ENCODE results near the gene BLNK. TPM values are rescaled to one million over a fixed set of nuclear protein-coding genes. Genes with fewer than 3 reads are reported as not detected.

The BLNK gene
- total and polyA plus RNA-seq, 8 donors = 7.1 to 25.8 (median 12.7) TPM

DNA sequence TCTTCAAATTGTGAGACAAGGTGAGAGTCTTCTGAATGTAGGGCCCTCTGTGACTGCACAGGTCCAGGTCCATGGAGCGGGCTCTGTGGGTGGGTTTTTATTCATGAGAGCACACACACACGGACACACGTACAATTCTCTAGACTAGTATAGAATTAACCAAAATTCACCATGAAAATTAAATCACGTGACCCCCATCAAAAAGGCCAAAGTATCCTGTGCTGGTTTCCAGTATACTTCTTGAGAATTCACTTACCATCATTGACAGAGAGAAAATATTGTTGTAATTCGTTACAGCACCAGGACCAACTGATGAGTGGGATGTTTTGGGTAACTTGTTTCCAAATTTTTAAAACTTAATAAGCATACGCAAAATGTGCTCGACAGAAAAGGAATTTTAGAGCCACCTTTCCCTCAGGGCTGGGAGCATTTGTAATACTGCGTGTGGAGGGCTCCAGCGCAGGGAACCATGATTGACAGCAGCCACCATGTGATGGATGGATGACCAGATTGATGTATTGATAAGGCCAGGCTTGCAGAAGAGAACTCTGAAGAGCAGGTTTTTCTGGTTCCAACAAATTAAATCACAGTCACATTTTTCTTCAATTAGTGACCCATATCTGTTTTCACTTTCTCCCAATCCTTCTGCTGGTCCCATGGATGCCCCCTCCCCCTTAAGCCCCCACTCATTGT lies 18.0 kb upstream of the BLNK start:
- intact Hi-C loops (cut with DNase I) = no loop called here
- Histone ChIP-seq H3K4me1 (peaks cover 16 to 27% (median 21%) of the 10 kb centered on the region in 3 donors), H3K36me3 (no peaks in the 10 kb centered on the region), H3K27me3 (no peaks in the 10 kb centered on the region), H3K4me3 (no peak overlapping the region), H3K9me3 (no peaks in the 10 kb centered on the region), H3K27ac (no peak overlapping the region)
- 93 to 97% methylated on average over 9 of the region's 9 CpGs for WGBS, 2 donors
- DNase-seq (no peak), FAIRE-seq (no peak), ATAC-seq (no peak)
- TF ChIP-seq CTCF (IDR thresholded peaks at IDR 0.05) = no peak

GRCh38 chr10:96288151-96288621 lies 16.8 kb upstream of the BLNK start:
- Histone ChIP-seq H3K9me3 (no peaks in the 10 kb centered on the region), H3K36me3 (no peaks in the 10 kb centered on the region), H3K4me1 (peaks cover 16 to 32% (median 21%) of the 10 kb centered on the region in 3 donors), H3K27ac (peak overlapping the region in 3 of 4 donors; percentile 75 to 94 (median 93)), H3K27me3 (no peaks in the 10 kb centered on the region), H3K4me3 (peak overlapping the region in 1 of 4 donors; percentile 17)
- ATAC-seq (peak; percentile 8 to 42 (median 16)), FAIRE-seq (no peak), DNase-seq (no peak)
- intact Hi-C loops (cut with DNase I) = no loop called here
- no peak for TF ChIP-seq CTCF (IDR thresholded peaks at IDR 0.05)
- WGBS, 2 donors = 10 to 15% methylated on average over 5 of the region's 5 CpGs

DNA sequence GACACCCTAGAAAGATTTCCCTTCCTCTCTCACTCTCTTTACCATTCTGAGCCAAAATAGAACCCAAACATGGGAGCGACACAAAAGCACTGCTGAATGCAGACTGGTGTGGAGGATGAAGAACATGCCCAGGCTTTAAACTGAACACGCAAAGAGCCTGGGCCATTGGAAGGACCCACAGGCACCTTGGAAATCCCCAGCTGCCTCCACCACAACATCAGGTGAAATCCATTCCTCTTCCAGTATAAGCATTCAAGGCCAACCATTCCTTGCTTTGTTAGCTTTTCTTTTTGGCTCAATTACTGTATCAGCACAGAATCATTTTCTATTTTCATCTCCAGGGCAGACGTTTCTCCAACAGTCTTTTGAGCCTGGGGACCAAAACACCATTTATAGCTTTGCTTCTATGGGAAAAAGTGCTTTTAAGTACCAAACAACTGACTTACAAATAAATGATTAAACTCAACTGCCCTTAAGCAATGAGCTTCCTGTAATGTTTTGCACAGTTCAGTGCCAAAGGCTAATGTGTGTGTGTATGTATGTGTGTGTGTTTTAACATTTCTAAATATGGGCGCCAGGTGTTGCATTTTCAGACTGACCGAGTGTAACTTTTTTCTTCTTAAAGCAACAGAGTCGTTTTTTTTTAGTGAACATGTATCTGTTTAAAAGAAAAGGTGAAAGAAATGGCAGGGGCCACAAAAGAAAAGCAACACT lies 16.2 kb upstream of the BLNK start:
- H3K9me3 ChIP-seq = no peaks in the 10 kb centered on the region
- peaks cover 16 to 33% (median 21%) of the 10 kb centered on the region in 3 donors for H3K4me1 ChIP-seq
- TF ChIP-seq CTCF (IDR thresholded peaks at IDR 0.05) = no peak
- intact Hi-C loops (cut with DNase I) = no loop called here
- DNase-seq (peak in 3 of 6 donors; percentile 70 to 72 (median 72)), ATAC-seq (peak; percentile 92 to 97 (median 94)), FAIRE-seq (peak; percentile 90)
- 6 to 8% methylated on average over 6 of the region's 6 CpGs for WGBS, 2 donors
- H3K36me3 ChIP-seq = no peaks in the 10 kb centered on the region
- H3K4me3 ChIP-seq = peak overlapping the region in 1 of 4 donors; percentile 17
- no peaks in the 10 kb centered on the region for H3K27me3 ChIP-seq
- peak overlapping the region; percentile 24 to 94 (median 84) for H3K27ac ChIP-seq

GRCh38 chr10:96285331-96285752 lies 14.0 kb upstream of the BLNK start:
- FAIRE-seq (no peak), DNase-seq (no peak), ATAC-seq (no peak)
- Histone ChIP-seq H3K4me1 (peaks cover 16 to 33% (median 21%) of the 10 kb centered on the region in 3 donors), H3K9me3 (no peaks in the 10 kb centered on the region), H3K27ac (no peak overlapping the region), H3K27me3 (no peaks in the 10 kb centered on the region), H3K4me3 (no peak overlapping the region), H3K36me3 (no peaks in the 10 kb centered on the region)
- 88% methylated on average over 8 of the region's 8 CpGs for WGBS, 2 donors
- TF ChIP-seq CTCF (IDR thresholded peaks at IDR 0.05) = no peak
- intact Hi-C loops (cut with DNase I) = no loop called here
